22Rv1 (cell line): ENCODE results near the gene RHBDD1.

Experiments used
- ZFX ChIP-seq: fragments of 450-650 bp; IDR thresholded peaks from 2 replicates; pipeline ENCODE4 v1.6.1; 2017; ENCODE audit warnings: antibody characterized with exemption, borderline replicate concordance
- TF ChIP-seq, protein P1 (sequence below): fragments of 450-650 bp; IDR thresholded peaks from 2 replicates; pipeline ENCODE4 v1.5.1; 2017; ENCODE audit warnings: mild to moderate bottlenecking

- TF ChIP-seq, protein P1, sequence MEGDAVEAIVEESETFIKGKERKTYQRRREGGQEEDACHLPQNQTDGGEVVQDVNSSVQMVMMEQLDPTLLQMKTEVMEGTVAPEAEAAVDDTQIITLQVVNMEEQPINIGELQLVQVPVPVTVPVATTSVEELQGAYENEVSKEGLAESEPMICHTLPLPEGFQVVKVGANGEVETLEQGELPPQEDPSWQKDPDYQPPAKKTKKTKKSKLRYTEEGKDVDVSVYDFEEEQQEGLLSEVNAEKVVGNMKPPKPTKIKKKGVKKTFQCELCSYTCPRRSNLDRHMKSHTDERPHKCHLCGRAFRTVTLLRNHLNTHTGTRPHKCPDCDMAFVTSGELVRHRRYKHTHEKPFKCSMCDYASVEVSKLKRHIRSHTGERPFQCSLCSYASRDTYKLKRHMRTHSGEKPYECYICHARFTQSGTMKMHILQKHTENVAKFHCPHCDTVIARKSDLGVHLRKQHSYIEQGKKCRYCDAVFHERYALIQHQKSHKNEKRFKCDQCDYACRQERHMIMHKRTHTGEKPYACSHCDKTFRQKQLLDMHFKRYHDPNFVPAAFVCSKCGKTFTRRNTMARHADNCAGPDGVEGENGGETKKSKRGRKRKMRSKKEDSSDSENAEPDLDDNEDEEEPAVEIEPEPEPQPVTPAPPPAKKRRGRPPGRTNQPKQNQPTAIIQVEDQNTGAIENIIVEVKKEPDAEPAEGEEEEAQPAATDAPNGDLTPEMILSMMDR: no peak
- no peak for TF ChIP-seq ZFX
These were observed 143.2 kb downstream of the RHBDD1 start for GRCh38 chr2:226979004-226979403.
